ENCODE results near the gene LRP11. TPM values are rescaled to one million over a fixed set of nuclear protein-coding genes. Genes with fewer than 3 reads are reported as not detected.

Gene LRP11
- total and polyA plus RNA-seq, 10 of the 15 experiments (the other 5 are each of a cell fraction or from before 2014, with no cell fraction given) = under 0.01 to 0.23 (median 0.03) TPM; not detected in 6

- no peak overlapping the region for H2AFZ ChIP-seq (ENCODE audit: control insufficient read depth, low read depth, low read length)
- intact Hi-C loops (cut with micrococcal nuclease; ENCODE audit: unreplicated experiment) = no loop called here
- ATAC-seq = no peak
- H3K9me3 ChIP-seq (replicated peaks; ENCODE audit: control insufficient read depth, insufficient read depth, low read length) = no peaks in the 10 kb centered on the region
- SMC1A ChIA-PET (ENCODE audit: uncharacterized antibody, unreplicated experiment) = no interaction called here
- CTCF ChIA-PET = interaction anchor here (0.7 kb wide), 1 partner anchor 58 kb away, joined by 3 read pairs; no protein-coding TSS in a partner anchor
- no peaks in the 10 kb centered on the region for H3K79me2 ChIP-seq (ENCODE audit: control insufficient read depth, insufficient read depth, low read length)
- no peak overlapping the region for H3K4me3 ChIP-seq
- no peak overlapping the region for H3K27ac ChIP-seq (ENCODE audit: control insufficient read depth, insufficient read depth)
- H3K9ac ChIP-seq (ENCODE audit: control insufficient read depth, insufficient read depth, low read length) = no peak overlapping the region
- RAD21 ChIA-PET (ENCODE audit: unreplicated experiment) = no interaction called here
- in situ Hi-C loops (cut with MboI) = no loop called here
- no peaks in the 10 kb centered on the region for H3K4me1 ChIP-seq (ENCODE audit: control insufficient read depth, insufficient read depth, low read length)
- POLR2A ChIA-PET = no interaction called here
- no peak for DNase-seq (ENCODE audit: low read depth, low spot score)
- H3K27me3 ChIP-seq (replicated peaks in 1 of 2; ENCODE audit: control insufficient read depth in 2 of 2, insufficient read depth in 2 of 2, low read length in 1 of 2) = peaks cover 0 to 5% of the 10 kb centered on the region in 2 experiments; a peak in 2 of 4 replicates
- BruUV-seq (replicated peaks) = no TSS peak
- TF ChIP-seq IKZF1 (conservative IDR thresholded peaks at IDR 0.05) (no peak), RFX5 (IDR thresholded peaks at IDR 0.05; ENCODE audit: low read depth, low read length) (no peak), HSF1 (IDR thresholded peaks at IDR 0.05; ENCODE audit: low read depth, low read length) (no peak)
- 17% methylated on average over 13 of the region's 13 CpGs for WGBS (ENCODE audit: insufficient coverage, insufficient replicate concordance, low lambda C conversion rate, missing lambda C conversion rate)
- FAIRE-seq = no peak
- H3K36me3 ChIP-seq (ENCODE audit: control insufficient read depth in 2 of 2, insufficient read depth in 2 of 2, low read length in 1 of 2) = no peaks in the 10 kb centered on the region
- no peak overlapping the region for H3K4me2 ChIP-seq (ENCODE audit: control insufficient read depth, insufficient read depth)
- no peaks in the 10 kb centered on the region for H4K20me1 ChIP-seq (ENCODE audit: control insufficient read depth, insufficient read depth)
These were observed 33.0 kb upstream of the LRP11 start for GRCh38 chr6:149897015-149897697.

- Histone ChIP-seq H3K27me3 (replicated peaks in 1 of 2; ENCODE audit: control insufficient read depth in 2 of 2, insufficient read depth in 2 of 2, low read length in 1 of 2) (peaks cover 0 to 5% of the 10 kb centered on the region in 2 experiments; a peak in 2 of 4 replicates), H3K9ac (ENCODE audit: control insufficient read depth, insufficient read depth, low read length) (no peak overlapping the region), H3K79me2 (ENCODE audit: control insufficient read depth, insufficient read depth, low read length) (no peaks in the 10 kb centered on the region), H3K36me3 (ENCODE audit: control insufficient read depth in 2 of 2, insufficient read depth in 2 of 2, low read length in 1 of 2) (no peaks in the 10 kb centered on the region), H3K4me1 (ENCODE audit: control insufficient read depth, insufficient read depth, low read length) (no peaks in the 10 kb centered on the region), H3K9me3 (replicated peaks; ENCODE audit: control insufficient read depth, insufficient read depth, low read length) (no peaks in the 10 kb centered on the region), H3K4me2 (ENCODE audit: control insufficient read depth, insufficient read depth) (no peak overlapping the region), H3K27ac (ENCODE audit: control insufficient read depth, insufficient read depth) (no peak overlapping the region), H3K4me3 (no peak overlapping the region), H4K20me1 (ENCODE audit: control insufficient read depth, insufficient read depth) (no peaks in the 10 kb centered on the region), H2AFZ (ENCODE audit: control insufficient read depth, low read depth, low read length) (no peak overlapping the region)
- POLR2A ChIA-PET = no interaction called here
- intact Hi-C loops (cut with micrococcal nuclease; ENCODE audit: unreplicated experiment) = no loop called here
- FAIRE-seq (no peak), DNase-seq (ENCODE audit: low read depth, low spot score) (no peak), ATAC-seq (no peak)
- no peak for TF ChIP-seq CHD2 (IDR thresholded peaks at IDR 0.05; ENCODE audit: borderline replicate concordance, low read depth, low read length)
- no peak for TF ChIP-seq REST (IDR thresholded peaks at IDR 0.05; ENCODE audit: low read depth, low read length)
- TF ChIP-seq HCFC1 (IDR thresholded peaks at IDR 0.05; ENCODE audit: low read length) = no peak
- no peak for TF ChIP-seq ASH2L (IDR thresholded peaks at IDR 0.05; ENCODE audit: borderline replicate concordance, low read depth)
- in situ Hi-C loops (cut with MboI) = no loop called here
- CTCF ChIA-PET = interaction anchor here (0.6 kb wide), 1 partner anchor 31 kb away, joined by 3 read pairs; no protein-coding TSS in a partner anchor
- 72% methylated on average over 3 of the region's 3 CpGs for WGBS (ENCODE audit: insufficient coverage, insufficient replicate concordance, low lambda C conversion rate, missing lambda C conversion rate)
- no TSS peak for BruUV-seq (replicated peaks)
- SMC1A ChIA-PET (ENCODE audit: uncharacterized antibody, unreplicated experiment) = no interaction called here
- RAD21 ChIA-PET (ENCODE audit: unreplicated experiment) = no interaction called here
These were observed 32.3 kb upstream of the LRP11 start for GRCh38 chr6:149896491-149896890.
